HCT116 (cell line): ENCODE measurements around the gene THRA. TPM values are rescaled to one million over a fixed set of nuclear protein-coding genes. Genes with fewer than 3 reads are reported as not detected.
A peak's percentile ranks its signal among the peaks of the same experiment; 100 is the strongest.

Experiments
- ATAC-seq: fragments of 200-7000 bp; cut with Tn5 transposase; 2 replicates; pipeline ENCODE4 v1.9.1; 2020; ENCODE audit warnings: mild to moderate bottlenecking, moderate library complexity
- BruUV-seq: library from RNA; stranded (reverse); fragments of 400-500 nt; replicated peaks from 2 replicates; lab custom pipeline; 2021; lab: Mats Ljungman, UMichigan
- CTCF ChIA-PET: fragments of 300-600 bp; sonication (Branson Sonifier 250); formaldehyde crosslinking; loops from one replicate; lab custom pipeline; 2021; ENCODE audit warnings: antibody characterized with exemption; lab: Charles Lee
- POLR2A ChIA-PET: fragments of 300-600, 350-600 bp; sonication (Branson Sonifier 250); formaldehyde crosslinking; loops from one replicate; lab custom pipeline; 2021; ENCODE audit warnings: antibody characterized with exemption; lab: Charles Lee
- RAD21 ChIA-PET, 2 experiments: fragments of 300-600 bp; sonication (Branson Sonifier 250); formaldehyde crosslinking; loops; one replicate each; lab custom pipeline; 2023; ENCODE audit warnings: low total read pairs in 2 of 2; ENCODE audit not compliant: uncharacterized antibody in 2 of 2, unreplicated experiment in 2 of 2, low non-redundant PET in 1 of 2; lab: Charles Lee
- DNase-seq: peaks from one replicate; pipeline ENCODE4 v3.0.0-alpha.2; 2010; ENCODE audit warnings: low read depth, low spot score
- H2AFZ ChIP-seq: fragments of 200-600 bp; shearing (Covaris generic), sonication (generic); 2 replicates; pipeline ENCODE4 v1.6.1; 2017; ENCODE audit warnings: low read depth, mixed run types, mixed read lengths, antibody characterized with exemption, low read length; ENCODE audit not compliant: poor library complexity, severe bottlenecking
- H3K27ac ChIP-seq: 2 replicates; pipeline ENCODE4 v1.5.1; 2012; ENCODE audit warnings: low read depth, low read length
- H3K27me3 ChIP-seq: fragments of 200-600 bp; sonication (generic); 2 replicates; pipeline ENCODE4 v1.6.1; 2016; ENCODE audit warnings: mixed run types, low read length, mixed read lengths; ENCODE audit not compliant: insufficient read depth
- H3K36me3 ChIP-seq, 2 experiments: fragments of 200-500 bp in 1 of 2; fragments of 200-600 bp in 1 of 2; sonication (Bioruptor generic) in 1 of 2; sonication (generic) in 1 of 2; 2 replicates each; pipeline versions ENCODE4 v1.5.1 to v1.6.1; 2014 to 2016; ENCODE audit warnings: low read length in 2 of 2, inconsistent platforms in 1 of 2, mixed read lengths in 1 of 2, mixed run types in 1 of 2; ENCODE audit not compliant: insufficient read depth in 2 of 2, control insufficient read depth in 1 of 2
- H3K4me1 ChIP-seq, 2 experiments: fragments of 200-600 bp in 1 of 2; sonication (generic) in 1 of 2; 2 replicates each; pipeline versions ENCODE4 v1.5.1 to v1.6.1; 2012 to 2017; ENCODE audit warnings: low read length in 2 of 2, inconsistent platforms in 1 of 2, mild to moderate bottlenecking in 1 of 2, mixed read lengths in 1 of 2, mixed run types in 1 of 2, moderate library complexity in 1 of 2; ENCODE audit not compliant: insufficient read depth in 2 of 2, control insufficient read depth in 1 of 2
- H3K4me2 ChIP-seq: fragments of 200-600 bp; sonication (generic); 2 replicates; pipeline ENCODE4 v1.6.1; 2017; ENCODE audit warnings: mixed run types, low read length, mixed read lengths
- H3K4me3 ChIP-seq, 2 experiments: fragments of 200-600 bp in 1 of 2; sonication (generic) in 1 of 2; replicated peaks in 1 of 2; 2 replicates each; pipeline ENCODE4 v1.5.1; 2011 to 2016; ENCODE audit warnings: low read length in 2 of 2, control low read depth in 1 of 2, low read depth in 1 of 2, mild to moderate bottlenecking in 1 of 2, mixed read lengths in 1 of 2, mixed run types in 1 of 2
- H3K79me2 ChIP-seq: fragments of 200-600 bp; sonication (generic); 2 replicates; pipeline ENCODE4 v1.6.1; 2017; ENCODE audit warnings: mild to moderate bottlenecking, mixed run types, low read length, moderate library complexity, mixed read lengths; ENCODE audit not compliant: insufficient read depth
- H3K9ac ChIP-seq: fragments of 200-600 bp; sonication (generic); 2 replicates; pipeline ENCODE4 v1.6.1; 2016; ENCODE audit warnings: low read length, mixed read lengths
- H3K9me2 ChIP-seq: fragments of 200-600 bp; sonication (generic), shearing (Covaris generic); 2 replicates; pipeline ENCODE4 v1.6.1; 2017; ENCODE audit warnings: mixed run types, mild to moderate bottlenecking, moderate library complexity; ENCODE audit not compliant: insufficient read depth
- H3K9me3 ChIP-seq, 2 experiments: fragments of 200-500 bp in 1 of 2; fragments of 200-600 bp in 1 of 2; sonication (Bioruptor generic) in 1 of 2; sonication (generic) in 1 of 2; 2 replicates each; pipeline ENCODE4 v1.6.1; 2014 to 2017; ENCODE audit warnings: low read length in 2 of 2, mixed read lengths in 2 of 2, inconsistent platforms in 1 of 2, low read depth in 1 of 2, mild to moderate bottlenecking in 1 of 2, mixed run types in 1 of 2, moderate library complexity in 1 of 2; ENCODE audit not compliant: control insufficient read depth in 1 of 2, insufficient read depth in 1 of 2
- H4K20me1 ChIP-seq: fragments of 200-600 bp; sonication (generic), shearing (Covaris generic); 2 replicates; pipeline ENCODE4 v1.6.1; 2017; ENCODE audit warnings: mixed run types, mild to moderate bottlenecking, moderate library complexity; ENCODE audit not compliant: insufficient read depth
- ATF3 ChIP-seq: IDR thresholded peaks from 2 replicates; pipeline ENCODE4 v1.6.1; 2012
- CBX3 ChIP-seq: IDR thresholded peaks from 2 replicates; pipeline ENCODE4 v1.6.1; 2012; ENCODE audit warnings: low read depth
- CEBPB ChIP-seq: IDR thresholded peaks from 2 replicates; pipeline ENCODE4 v1.6.1; 2012; ENCODE audit warnings: low read depth
- CTCF ChIP-seq, 3 experiments: fragments of 200-600 bp in 1 of 3; sonication (generic) in 1 of 3; IDR thresholded peaks in 2 of 3; conservative IDR thresholded peaks in 1 of 3; 2 replicates each; pipeline ENCODE4 v1.5.1; 2012 to 2017; ENCODE audit warnings: low read depth in 2 of 3, low read length in 2 of 3, antibody characterized with exemption in 1 of 3, borderline replicate concordance in 1 of 3, control low read depth in 1 of 3, mild to moderate bottlenecking in 1 of 3, mixed read lengths in 1 of 3, mixed run types in 1 of 3, moderate library complexity in 1 of 3; ENCODE audit not compliant: insufficient read depth in 1 of 3
- EGR1 ChIP-seq: IDR thresholded peaks from 2 replicates; pipeline ENCODE4 v1.6.1; 2012; ENCODE audit warnings: low read depth
- EZH2 ChIP-seq: fragments of 200-600 bp; sonication (generic); IDR thresholded peaks from 2 replicates; pipeline ENCODE4 v1.6.1; 2017; ENCODE audit warnings: antibody characterized with exemption, mixed run types
- FOSL1 ChIP-seq: IDR thresholded peaks from 2 replicates; pipeline ENCODE4 v1.6.1; 2012; ENCODE audit warnings: low read depth
- JUND ChIP-seq: IDR thresholded peaks from 2 replicates; pipeline ENCODE4 v1.6.1; 2012
- MAX ChIP-seq: IDR thresholded peaks from 2 replicates; pipeline ENCODE4 v1.6.1; 2012
- POLR2A ChIP-seq: IDR thresholded peaks from 2 replicates; pipeline ENCODE4 v1.7.0; 2011; ENCODE audit warnings: borderline replicate concordance; ENCODE audit not compliant: insufficient read depth, insufficient read length; ENCODE audit errors: extremely low read depth
- SIN3A ChIP-seq: IDR thresholded peaks from 2 replicates; pipeline ENCODE4 v1.6.1; 2012; ENCODE audit warnings: low read depth
- SP1 ChIP-seq: IDR thresholded peaks from 2 replicates; pipeline ENCODE4 v1.6.1; 2012; ENCODE audit warnings: low read depth
- TCF7L2 ChIP-seq: IDR thresholded peaks from 2 replicates; pipeline ENCODE4 v1.7.0; 2011; ENCODE audit warnings: borderline replicate concordance, inconsistent platforms; ENCODE audit not compliant: insufficient read depth, insufficient read length; ENCODE audit errors: extremely low read depth
- YY1 ChIP-seq: IDR thresholded peaks from 2 replicates; pipeline ENCODE4 v1.6.1; 2011; ENCODE audit warnings: low read length, low read depth, moderate library complexity, mild to moderate bottlenecking; ENCODE audit not compliant: insufficient replicate concordance; ENCODE audit errors: extremely low read depth
- ZBTB33 ChIP-seq: IDR thresholded peaks from 2 replicates; pipeline ENCODE4 v1.6.1; 2011; ENCODE audit warnings: mild to moderate bottlenecking, low read length, moderate library complexity; ENCODE audit not compliant: insufficient replicate concordance; ENCODE audit errors: extremely low read depth
- ZFX ChIP-seq: fragments of 450-650 bp; IDR thresholded peaks from 2 replicates; pipeline ENCODE4 v1.6.1; 2017
- intact Hi-C: fragments of 100-400 bp; cut with micrococcal nuclease; formaldehyde crosslinking; loops from 2 replicates; pipeline ENCODE4 v1.10.0; 2022
- total RNA-seq: library from RNA; stranded (reverse); gene quantifications from one replicate; pipeline ENCODE4 v1.2.1, GENCODE V29; 2021; ENCODE audit not compliant: unreplicated experiment
- TF ChIP-seq, protein P1 (sequence below): IDR thresholded peaks from 2 replicates; pipeline ENCODE4 v1.6.1; 2012; ENCODE audit warnings: low read depth

THRA gene
- total RNA-seq, 1 experiment from 2014 or later = 23.3 TPM

GRCh38 chr17:40111221-40112128 lies 48.7 kb downstream of the THRA start:
- H3K4me3 ChIP-seq = no peak overlapping the region
- H3K27ac ChIP-seq = peak overlapping the region; percentile 24; the same call in 1 of the 2 replicates
- no peaks in the 10 kb centered on the region for H3K36me3 ChIP-seq
- RAD21 ChIA-PET = interaction anchor here (0.8 to 2.2 kb wide), 8 partner anchors 11 to 179 kb away, joined by 3 to 6 read pairs (median 3); partner anchors contain the start of gene NR1D1 (in 2 of the 2)
- POLR2A ChIA-PET = interaction anchor here (1.0 to 8.1 kb wide), 2 partner anchors 11 to 12 kb away, joined by 3 to 160 read pairs; partner anchors contain the start of gene NR1D1
- DNase-seq (peak; percentile 81), ATAC-seq (peak; percentile 78)
- H3K79me2 ChIP-seq = no peaks in the 10 kb centered on the region
- peak overlapping the region; percentile 80 for H2AFZ ChIP-seq
- BruUV-seq = no TSS peak
- CTCF ChIA-PET = interaction anchor here (0.7 to 6.3 kb wide), 16 partner anchors 8 to 184 kb away, joined by 3 to 69 read pairs (median 6); partner anchors contain the start of genes LRRC3C, NR1D1 and ORMDL3
- H3K9ac ChIP-seq = peak overlapping the region; percentile 43
- intact Hi-C loops = loop anchor here (1.0 to 2.0 kb wide), 2 partner anchors 79 to 98 kb away; no protein-coding TSS in a partner anchor
- no peaks in the 10 kb centered on the region for H3K9me2 ChIP-seq
- H3K4me1 ChIP-seq = peaks cover 68 to 82% of the 10 kb centered on the region in 2 experiments
- no peaks in the 10 kb centered on the region for H4K20me1 ChIP-seq
- H3K4me2 ChIP-seq = peak overlapping the region; percentile 75
- H3K27me3 ChIP-seq = no peaks in the 10 kb centered on the region
- no peaks in the 10 kb centered on the region for H3K9me3 ChIP-seq
- TF ChIP-seq CEBPB (no peak), ATF3 (no peak), ZBTB33 (no peak), CBX3 (no peak), YY1 (peak; percentile 26), JUND (no peak), EZH2 (no peak), CTCF (IDR thresholded peaks at IDR 0.05 in 2 of 3, conservative IDR thresholded peaks at IDR 0.05 in 1 of 3; ENCODE audit: borderline replicate concordance in 1 of 3, insufficient read depth in 1 of 3, low read depth in 2 of 3, low read length in 2 of 3) (peak; percentile 71 to 90 (median 75)), TCF7L2 (no peak), EGR1 (peak; percentile 54), SIN3A (no peak), POLR2A (no peak), FOSL1 (no peak), ZFX (no peak), SP1 (no peak), MAX (peak; percentile 32; the same call in 1 of the 2 replicates)
- TF ChIP-seq, protein P1, sequence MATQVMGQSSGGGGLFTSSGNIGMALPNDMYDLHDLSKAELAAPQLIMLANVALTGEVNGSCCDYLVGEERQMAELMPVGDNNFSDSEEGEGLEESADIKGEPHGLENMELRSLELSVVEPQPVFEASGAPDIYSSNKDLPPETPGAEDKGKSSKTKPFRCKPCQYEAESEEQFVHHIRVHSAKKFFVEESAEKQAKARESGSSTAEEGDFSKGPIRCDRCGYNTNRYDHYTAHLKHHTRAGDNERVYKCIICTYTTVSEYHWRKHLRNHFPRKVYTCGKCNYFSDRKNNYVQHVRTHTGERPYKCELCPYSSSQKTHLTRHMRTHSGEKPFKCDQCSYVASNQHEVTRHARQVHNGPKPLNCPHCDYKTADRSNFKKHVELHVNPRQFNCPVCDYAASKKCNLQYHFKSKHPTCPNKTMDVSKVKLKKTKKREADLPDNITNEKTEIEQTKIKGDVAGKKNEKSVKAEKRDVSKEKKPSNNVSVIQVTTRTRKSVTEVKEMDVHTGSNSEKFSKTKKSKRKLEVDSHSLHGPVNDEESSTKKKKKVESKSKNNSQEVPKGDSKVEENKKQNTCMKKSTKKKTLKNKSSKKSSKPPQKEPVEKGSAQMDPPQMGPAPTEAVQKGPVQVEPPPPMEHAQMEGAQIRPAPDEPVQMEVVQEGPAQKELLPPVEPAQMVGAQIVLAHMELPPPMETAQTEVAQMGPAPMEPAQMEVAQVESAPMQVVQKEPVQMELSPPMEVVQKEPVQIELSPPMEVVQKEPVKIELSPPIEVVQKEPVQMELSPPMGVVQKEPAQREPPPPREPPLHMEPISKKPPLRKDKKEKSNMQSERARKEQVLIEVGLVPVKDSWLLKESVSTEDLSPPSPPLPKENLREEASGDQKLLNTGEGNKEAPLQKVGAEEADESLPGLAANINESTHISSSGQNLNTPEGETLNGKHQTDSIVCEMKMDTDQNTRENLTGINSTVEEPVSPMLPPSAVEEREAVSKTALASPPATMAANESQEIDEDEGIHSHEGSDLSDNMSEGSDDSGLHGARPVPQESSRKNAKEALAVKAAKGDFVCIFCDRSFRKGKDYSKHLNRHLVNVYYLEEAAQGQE = no peak
